OCI-LY1 (cell line): Measurements from ENCODE around the gene TAS1R1.

ENCODE experiments used
- H2AFZ ChIP-seq: fragments of 200-600 bp; sonication (generic), shearing (Covaris generic); 2 replicates; pipeline ENCODE4 v1.6.0; 2014; ENCODE audit warnings: antibody characterized with exemption, mild to moderate bottlenecking, low read length
- H3F3A ChIP-seq: fragments of 200-600 bp; sonication (generic), shearing (Covaris generic); 2 replicates; pipeline ENCODE4 v1.6.0; 2014; ENCODE audit warnings: mild to moderate bottlenecking, antibody characterized with exemption, low read length, moderate library complexity; ENCODE audit not compliant: insufficient read depth
- H3K27ac ChIP-seq: fragments of 200-600 bp; sonication (generic); 2 replicates; pipeline ENCODE4 v1.5.1; 2014; ENCODE audit warnings: low read length, mixed run types, mild to moderate bottlenecking, low read depth; ENCODE audit not compliant: poor library complexity, severe bottlenecking
- H3K27me3 ChIP-seq: fragments of 200-600 bp; sonication (generic); 2 replicates; pipeline ENCODE4 v1.6.0; 2014; ENCODE audit warnings: antibody characterized with exemption, mild to moderate bottlenecking, low read length, moderate library complexity; ENCODE audit not compliant: insufficient read depth
- H3K36me3 ChIP-seq: fragments of 200-600 bp; sonication (generic); 2 replicates; pipeline ENCODE4 v1.6.1; 2014; ENCODE audit warnings: mild to moderate bottlenecking, antibody characterized with exemption, low read length, moderate library complexity, mixed read lengths; ENCODE audit not compliant: insufficient read depth
- H3K4me1 ChIP-seq: fragments of 200-600 bp; sonication (generic); 2 replicates; pipeline ENCODE4 v1.5.1; 2014; ENCODE audit warnings: mild to moderate bottlenecking, low read length, moderate library complexity; ENCODE audit not compliant: insufficient read depth, severe bottlenecking
- H3K4me2 ChIP-seq: fragments of 200-600 bp; sonication (generic), shearing (Covaris generic); 2 replicates; pipeline ENCODE4 v1.6.1; 2014; ENCODE audit warnings: low read length
- H3K4me3 ChIP-seq: fragments of 200-600 bp; sonication (generic); 2 replicates; pipeline ENCODE4 v1.5.1; 2014; ENCODE audit warnings: low read length, low read depth, mild to moderate bottlenecking, mixed read lengths; ENCODE audit not compliant: poor library complexity, severe bottlenecking
- H3K79me2 ChIP-seq: fragments of 200-600 bp; shearing (Covaris generic); 2 replicates; pipeline ENCODE4 v1.6.1; 2016; ENCODE audit warnings: mixed run types, low read length, mixed read lengths; ENCODE audit not compliant: insufficient read depth
- H3K9ac ChIP-seq: fragments of 200-600 bp; sonication (generic), shearing (Covaris generic); 2 replicates; pipeline ENCODE4 v1.6.1; 2014; ENCODE audit warnings: mild to moderate bottlenecking, low read length, mixed read lengths
- H3K9me2 ChIP-seq: fragments of 200-600 bp; sonication (generic), shearing (Covaris generic); 2 replicates; pipeline ENCODE4 v1.6.1; 2014; ENCODE audit warnings: low read depth, mild to moderate bottlenecking, low read length, mixed read lengths
- H3K9me3 ChIP-seq: fragments of 200-600 bp; shearing (Covaris generic); 2 replicates; pipeline ENCODE4 v1.6.1; 2014; ENCODE audit warnings: low read length, mixed read lengths
- H4K20me1 ChIP-seq: fragments of 200-600 bp; sonication (generic), shearing (Covaris generic); 2 replicates; pipeline ENCODE4 v1.6.0; 2016; ENCODE audit warnings: mild to moderate bottlenecking, low read length; ENCODE audit not compliant: insufficient read depth
- EZH2 ChIP-seq: fragments of 200-600 bp; sonication (generic), shearing (Covaris generic); IDR thresholded peaks from 2 replicates; pipeline ENCODE4 v1.8.0; 2017; ENCODE audit warnings: borderline replicate concordance, mixed run types, mild to moderate bottlenecking, antibody characterized with exemption, low read length, moderate library complexity, mixed read lengths
- TF ChIP-seq, protein P1 (sequence below): fragments of 200-600 bp; sonication (generic), shearing (Covaris generic); IDR thresholded peaks from 2 replicates; pipeline ENCODE4 v1.5.1; 2017; ENCODE audit warnings: mild to moderate bottlenecking, antibody characterized with exemption, low read length, moderate library complexity, mixed read lengths

Gene TAS1R1

DNA sequence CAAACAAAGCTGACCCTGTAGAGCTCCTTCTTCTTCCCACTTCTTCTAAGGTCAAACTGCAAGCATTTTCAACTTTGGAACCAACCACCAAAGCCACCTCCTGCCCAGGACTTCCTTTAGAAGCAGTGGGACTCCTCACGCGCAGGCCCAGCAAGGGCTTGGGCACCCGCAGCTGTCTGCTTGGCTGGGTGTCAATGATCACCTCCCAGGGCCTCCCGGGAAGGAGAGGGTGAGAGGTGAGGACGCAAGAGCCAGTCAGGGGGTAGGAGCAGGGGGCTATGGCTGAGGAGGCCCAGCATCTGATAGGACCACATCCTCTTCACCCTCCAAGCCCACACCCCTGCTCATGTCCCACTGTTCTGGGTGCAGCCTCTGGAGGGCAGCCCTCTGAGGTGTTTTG is 37.3 kb downstream of the TAS1R1 start:
- H3K9ac ChIP-seq = no peak overlapping the region
- TF ChIP-seq, protein P1, sequence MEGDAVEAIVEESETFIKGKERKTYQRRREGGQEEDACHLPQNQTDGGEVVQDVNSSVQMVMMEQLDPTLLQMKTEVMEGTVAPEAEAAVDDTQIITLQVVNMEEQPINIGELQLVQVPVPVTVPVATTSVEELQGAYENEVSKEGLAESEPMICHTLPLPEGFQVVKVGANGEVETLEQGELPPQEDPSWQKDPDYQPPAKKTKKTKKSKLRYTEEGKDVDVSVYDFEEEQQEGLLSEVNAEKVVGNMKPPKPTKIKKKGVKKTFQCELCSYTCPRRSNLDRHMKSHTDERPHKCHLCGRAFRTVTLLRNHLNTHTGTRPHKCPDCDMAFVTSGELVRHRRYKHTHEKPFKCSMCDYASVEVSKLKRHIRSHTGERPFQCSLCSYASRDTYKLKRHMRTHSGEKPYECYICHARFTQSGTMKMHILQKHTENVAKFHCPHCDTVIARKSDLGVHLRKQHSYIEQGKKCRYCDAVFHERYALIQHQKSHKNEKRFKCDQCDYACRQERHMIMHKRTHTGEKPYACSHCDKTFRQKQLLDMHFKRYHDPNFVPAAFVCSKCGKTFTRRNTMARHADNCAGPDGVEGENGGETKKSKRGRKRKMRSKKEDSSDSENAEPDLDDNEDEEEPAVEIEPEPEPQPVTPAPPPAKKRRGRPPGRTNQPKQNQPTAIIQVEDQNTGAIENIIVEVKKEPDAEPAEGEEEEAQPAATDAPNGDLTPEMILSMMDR = no peak
- no peak for TF ChIP-seq EZH2
- H4K20me1 ChIP-seq = no peaks in the 10 kb centered on the region
- H3K36me3 ChIP-seq = peaks cover 99% of the 10 kb centered on the region
- no peak overlapping the region for H3K4me3 ChIP-seq
- H3K27me3 ChIP-seq = no peaks in the 10 kb centered on the region
- peak overlapping the region; percentile 98 for H3K27ac ChIP-seq
- H3K9me3 ChIP-seq = no peaks in the 10 kb centered on the region
- H2AFZ ChIP-seq = no peak overlapping the region
- H3K9me2 ChIP-seq = no peaks in the 10 kb centered on the region
- no peak overlapping the region for H3K4me2 ChIP-seq
- no peaks in the 10 kb centered on the region for H3F3A ChIP-seq
- peaks cover 37% of the 10 kb centered on the region for H3K4me1 ChIP-seq
- no peaks in the 10 kb centered on the region for H3K79me2 ChIP-seq

GRCh38 chr1:6592865-6593593 is 37.9 kb downstream of the TAS1R1 start:
- Histone ChIP-seq H3K36me3 (peaks cover 99% of the 10 kb centered on the region), H3K9me2 (no peaks in the 10 kb centered on the region), H3K9me3 (no peaks in the 10 kb centered on the region), H3K79me2 (no peaks in the 10 kb centered on the region), H3K4me3 (no peak overlapping the region), H3K27ac (no peak overlapping the region), H3K27me3 (no peaks in the 10 kb centered on the region), H3F3A (no peaks in the 10 kb centered on the region), H3K9ac (no peak overlapping the region), H3K4me2 (no peak overlapping the region), H4K20me1 (no peaks in the 10 kb centered on the region), H3K4me1 (peaks cover 36% of the 10 kb centered on the region), H2AFZ (no peak overlapping the region)
- TF ChIP-seq EZH2 = no peak

- Histone ChIP-seq H3K4me3 (no peak overlapping the region), H4K20me1 (no peaks in the 10 kb centered on the region), H2AFZ (no peak overlapping the region), H3K36me3 (peaks cover 97% of the 10 kb centered on the region), H3K4me2 (no peak overlapping the region), H3K9ac (no peak overlapping the region), H3K4me1 (peaks cover 35% of the 10 kb centered on the region), H3K27me3 (no peaks in the 10 kb centered on the region), H3K27ac (no peak overlapping the region), H3F3A (no peaks in the 10 kb centered on the region), H3K9me2 (no peaks in the 10 kb centered on the region), H3K9me3 (no peaks in the 10 kb centered on the region), H3K79me2 (peaks cover under 1% of the 10 kb centered on the region; the same call in 1 of the 2 replicates)
- no peak for TF ChIP-seq EZH2
- TF ChIP-seq, protein P1 = no peak
Observed at GRCh38 chr1:6593810-6594209, 38.7 kb downstream of the TAS1R1 start.
